ENCODE measurements around the gene SLC8A1. TPM values are rescaled to one million over a fixed set of nuclear protein-coding genes. Genes with fewer than 3 reads are reported as not detected.

SLC8A1 gene
- total and polyA plus RNA-seq, 3 donors from 2014 or later: 1.4 to 3.6 (median 3.2) TPM

DNA sequence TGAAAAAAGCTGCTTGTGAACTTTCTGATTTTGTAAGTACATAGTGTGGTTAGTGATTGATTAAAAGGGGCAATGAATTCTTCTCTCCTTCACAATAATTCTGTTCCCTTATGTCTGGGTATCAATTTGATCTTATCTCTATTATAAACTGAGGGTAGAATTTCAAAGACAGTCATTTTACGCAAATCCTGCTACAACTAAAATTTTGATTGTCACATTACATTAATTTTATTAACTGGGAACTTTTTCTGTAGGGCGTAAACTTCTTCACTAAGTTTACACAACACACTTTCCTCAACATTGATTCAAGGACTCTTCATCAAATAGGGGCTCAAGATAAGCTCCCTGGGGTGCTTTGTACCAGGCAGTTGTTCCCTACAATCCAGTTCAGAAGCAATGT lies 5.0 kb upstream of the SLC8A1 start:
- H3K4me1 ChIP-seq: peaks cover 8% of the 10 kb centered on the region
- no peaks in the 10 kb centered on the region for H3K9me3 ChIP-seq
- H3K27ac ChIP-seq: no peak overlapping the region
- TF ChIP-seq POLR2A (IDR thresholded peaks at IDR 0.05): no peak
- TF ChIP-seq, protein P1, sequence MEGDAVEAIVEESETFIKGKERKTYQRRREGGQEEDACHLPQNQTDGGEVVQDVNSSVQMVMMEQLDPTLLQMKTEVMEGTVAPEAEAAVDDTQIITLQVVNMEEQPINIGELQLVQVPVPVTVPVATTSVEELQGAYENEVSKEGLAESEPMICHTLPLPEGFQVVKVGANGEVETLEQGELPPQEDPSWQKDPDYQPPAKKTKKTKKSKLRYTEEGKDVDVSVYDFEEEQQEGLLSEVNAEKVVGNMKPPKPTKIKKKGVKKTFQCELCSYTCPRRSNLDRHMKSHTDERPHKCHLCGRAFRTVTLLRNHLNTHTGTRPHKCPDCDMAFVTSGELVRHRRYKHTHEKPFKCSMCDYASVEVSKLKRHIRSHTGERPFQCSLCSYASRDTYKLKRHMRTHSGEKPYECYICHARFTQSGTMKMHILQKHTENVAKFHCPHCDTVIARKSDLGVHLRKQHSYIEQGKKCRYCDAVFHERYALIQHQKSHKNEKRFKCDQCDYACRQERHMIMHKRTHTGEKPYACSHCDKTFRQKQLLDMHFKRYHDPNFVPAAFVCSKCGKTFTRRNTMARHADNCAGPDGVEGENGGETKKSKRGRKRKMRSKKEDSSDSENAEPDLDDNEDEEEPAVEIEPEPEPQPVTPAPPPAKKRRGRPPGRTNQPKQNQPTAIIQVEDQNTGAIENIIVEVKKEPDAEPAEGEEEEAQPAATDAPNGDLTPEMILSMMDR (IDR thresholded peaks at IDR 0.05): no peak
- no peak for DNase-seq
- H3K27me3 ChIP-seq: no peaks in the 10 kb centered on the region
- H3K36me3 ChIP-seq (ENCODE audit: low read depth, missing control alignments): no peaks in the 10 kb centered on the region
- H3K4me3 ChIP-seq: no peak overlapping the region
- intact Hi-C loops (cut with DNase I; ENCODE audit: low total_unique reads): no loop called here
- 93 to 98% methylated on average over 2 of the region's 2 CpGs for WGBS, 2 donors

DNA sequence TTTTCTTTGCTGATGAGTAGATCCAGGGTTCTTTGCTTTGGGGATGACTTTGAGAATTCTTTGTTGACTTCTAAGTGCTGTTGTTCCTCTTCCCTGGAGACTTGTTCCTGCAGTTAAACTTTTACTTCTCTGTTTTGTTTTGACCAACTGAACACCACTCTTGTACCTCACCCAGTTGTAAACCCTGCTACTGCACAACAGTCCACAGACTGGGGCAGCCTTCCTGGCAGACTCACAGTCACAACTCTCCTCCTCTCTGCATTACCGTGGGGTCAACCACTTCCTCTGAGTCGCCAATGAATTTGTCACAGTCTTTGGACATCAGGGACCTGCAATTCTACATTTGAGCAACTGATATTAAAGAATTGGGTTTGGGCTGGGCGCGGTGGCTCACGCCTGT lies 3.8 kb upstream of the SLC8A1 start:
- no peak overlapping the region for H3K4me3 ChIP-seq
- intact Hi-C loops (cut with DNase I; ENCODE audit: low total_unique reads): no loop called here
- no peak overlapping the region for H3K27ac ChIP-seq
- H3K27me3 ChIP-seq: no peaks in the 10 kb centered on the region
- no peaks in the 10 kb centered on the region for H3K36me3 ChIP-seq (ENCODE audit: low read depth, missing control alignments)
- WGBS, 2 donors: 85 to 95% methylated on average over 5 of the region's 5 CpGs
- no peak for TF ChIP-seq POLR2A (IDR thresholded peaks at IDR 0.05)
- TF ChIP-seq, protein P1 (IDR thresholded peaks at IDR 0.05): no peak
- H3K4me1 ChIP-seq: peaks cover 11% of the 10 kb centered on the region
- no peaks in the 10 kb centered on the region for H3K9me3 ChIP-seq
- DNase-seq: no peak

DNA sequence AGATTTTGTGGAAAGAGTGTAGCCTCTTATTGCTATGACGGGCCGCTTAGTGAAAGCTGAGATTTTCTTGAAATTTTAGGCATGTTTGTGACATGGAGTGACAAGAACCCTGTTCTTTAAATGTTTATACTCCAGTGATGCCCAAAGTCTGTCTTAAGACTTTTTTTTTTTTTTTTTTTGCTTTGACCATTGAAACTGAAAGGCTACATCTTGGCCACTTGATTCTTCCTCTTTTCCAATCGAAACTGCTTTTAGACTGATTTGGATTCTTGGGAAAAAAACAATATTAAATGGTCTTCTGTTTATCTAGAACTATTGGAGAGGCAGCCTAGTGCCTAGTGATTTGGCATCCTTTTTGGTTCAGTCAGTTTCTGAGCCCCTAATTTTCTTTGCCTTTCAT lies 2.4 kb upstream of the SLC8A1 start:
- Histone ChIP-seq H3K27ac (no peak overlapping the region), H3K4me1 (peaks cover 11% of the 10 kb centered on the region), H3K36me3 (ENCODE audit: low read depth, missing control alignments) (no peaks in the 10 kb centered on the region), H3K27me3 (no peaks in the 10 kb centered on the region), H3K9me3 (no peaks in the 10 kb centered on the region), H3K4me3 (no peak overlapping the region)
- WGBS, 2 donors: 86 to 92% methylated on average over 3 of the region's 3 CpGs
- DNase-seq: no peak
- intact Hi-C loops (cut with DNase I; ENCODE audit: low total_unique reads): no loop called here
- no peak for TF ChIP-seq POLR2A (IDR thresholded peaks at IDR 0.05)
- TF ChIP-seq, protein P1 (IDR thresholded peaks at IDR 0.05): no peak

DNA sequence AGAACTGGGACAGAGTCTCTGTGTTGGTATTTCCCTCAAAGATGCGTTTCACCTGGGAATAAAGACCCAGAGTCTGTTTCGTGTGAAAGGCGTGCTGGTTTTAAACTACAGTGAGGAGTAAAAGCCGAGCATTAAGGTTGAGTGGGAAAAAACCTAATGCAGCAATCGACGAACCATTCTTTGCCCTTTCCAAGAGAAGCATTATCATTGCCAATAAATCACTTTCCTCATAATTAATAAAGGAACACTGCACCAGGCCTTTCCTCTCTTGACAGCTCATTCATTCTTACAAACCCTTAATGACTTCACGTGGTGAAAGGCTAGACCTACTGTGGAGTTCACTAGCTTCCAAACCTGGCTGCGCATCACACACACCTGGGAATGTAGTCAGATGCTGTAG lies 896 bp upstream of the SLC8A1 start:
- no peaks in the 10 kb centered on the region for H3K27me3 ChIP-seq
- H3K9me3 ChIP-seq: no peaks in the 10 kb centered on the region
- WGBS, 2 donors: 68 to 76% methylated on average over 8 of the region's 8 CpGs
- no peaks in the 10 kb centered on the region for H3K36me3 ChIP-seq (ENCODE audit: low read depth, missing control alignments)
- no peak overlapping the region for H3K27ac ChIP-seq
- DNase-seq: no peak
- H3K4me1 ChIP-seq: peaks cover 4% of the 10 kb centered on the region
- intact Hi-C loops (cut with DNase I; ENCODE audit: low total_unique reads): no loop called here
- TF ChIP-seq, protein P1 (IDR thresholded peaks at IDR 0.05): no peak
- no peak for TF ChIP-seq POLR2A (IDR thresholded peaks at IDR 0.05)
- H3K4me3 ChIP-seq: peak overlapping the region in 1 of 2 donors; percentile 67

DNA sequence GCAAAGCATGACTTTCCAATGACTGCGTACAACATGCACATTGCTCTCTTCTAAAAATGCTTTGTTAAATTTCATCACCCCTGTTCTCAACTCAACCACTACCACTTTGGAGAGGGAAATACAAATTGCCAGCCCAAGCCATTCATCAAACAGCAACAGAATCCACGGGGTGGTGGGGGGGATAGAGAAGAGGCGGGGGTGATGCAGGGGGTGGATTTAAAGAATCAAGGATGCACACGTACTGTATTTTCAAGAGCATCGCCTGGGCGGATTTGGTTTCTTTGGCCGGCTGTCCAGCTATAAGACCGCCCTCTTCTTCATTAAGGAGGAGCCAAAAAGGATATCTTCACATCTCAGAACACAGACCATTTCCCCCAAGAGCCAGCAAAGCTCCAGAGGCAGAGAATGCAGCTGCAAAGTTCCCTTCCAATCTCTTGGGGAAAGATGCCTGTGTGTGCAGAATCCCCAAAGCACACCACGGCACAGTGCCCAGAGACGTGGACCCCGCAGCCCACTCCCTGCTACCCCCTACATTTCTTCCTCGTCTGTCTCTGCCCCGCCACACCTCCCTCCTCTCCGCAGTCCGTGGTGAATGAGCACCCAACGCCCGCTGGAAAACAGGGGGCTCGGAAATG lies 977 bp downstream of the SLC8A1 start:
- Histone ChIP-seq H3K4me1 (peaks cover 4% of the 10 kb centered on the region), H3K27ac (peak overlapping the region in 1 of 2 donors; percentile 45), H3K9me3 (no peaks in the 10 kb centered on the region), H3K36me3 (ENCODE audit: low read depth, missing control alignments) (no peaks in the 10 kb centered on the region), H3K4me3 (peak overlapping the region; percentile 50 to 67), H3K27me3 (no peaks in the 10 kb centered on the region)
- intact Hi-C loops (cut with DNase I; ENCODE audit: low total_unique reads): no loop called here
- no peak for TF ChIP-seq POLR2A (IDR thresholded peaks at IDR 0.05)
- TF ChIP-seq, protein P1 (IDR thresholded peaks at IDR 0.05): no peak
- DNase-seq: no peak
- 1 to 2% methylated on average over 18 of the region's 18 CpGs for WGBS, 2 donors

Data from testis (tissue), 3 donors.